Measurements from ENCODE around the gene MMUT. TPM values are rescaled to one million over a fixed set of nuclear protein-coding genes. Genes with fewer than 3 reads are reported as not detected.
"Not testable (repeated sequence)": the region's sequence is repeated elsewhere in the genome, so short reads cannot be mapped to it uniquely, and the experiment has no call there.

MMUT gene
- total and polyA plus RNA-seq, 4 donors: 42.3 to 54.2 (median 45.3) TPM

DNA sequence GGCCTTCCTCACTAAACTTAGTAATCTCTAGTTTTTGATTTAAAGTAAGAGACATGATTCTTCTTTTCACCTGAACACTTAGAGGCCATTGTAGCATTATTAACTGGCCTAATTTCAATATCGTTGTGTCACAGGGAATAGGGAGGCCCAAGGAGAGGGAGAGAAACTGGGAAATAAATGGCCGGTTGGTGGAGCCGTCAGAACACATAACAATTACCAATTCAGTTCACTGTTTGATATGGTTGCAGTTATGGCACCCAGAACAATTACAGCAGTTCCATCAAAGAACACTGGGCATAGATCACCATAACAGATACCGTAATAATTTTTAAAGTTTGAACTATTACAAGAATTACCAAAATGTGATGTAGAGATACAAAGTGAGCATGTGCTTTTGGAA, 27.6 kb upstream of the MMUT start:
- no peak overlapping the region for H3K9ac ChIP-seq (ENCODE audit: low read depth in 1 of 2, low read length in 2 of 2)
- peaks cover 0 to 7% (median 0%) of the 10 kb centered on the region in 4 donors for H3K36me3 ChIP-seq (ENCODE audit: control insufficient read depth in 4 of 4, insufficient read depth in 3 of 4, low read depth in 1 of 4, low read length in 3 of 4)
- no peak overlapping the region for H3K27ac ChIP-seq (ENCODE audit: low read depth in 1 of 2, low read length in 2 of 2)
- no peaks in the 10 kb centered on the region for H3K27me3 ChIP-seq (ENCODE audit: control insufficient read depth in 4 of 4, insufficient read depth in 4 of 4, low read length in 3 of 4)
- TF ChIP-seq RAD21 (IDR thresholded peaks at IDR 0.05): peak; percentile 18 to 26
- no peak for TF ChIP-seq YY1 (IDR thresholded peaks at IDR 0.05)
- no peak for DNase-seq (ENCODE audit: low spot score)
- no peak overlapping the region for H3K4me3 ChIP-seq (ENCODE audit: low read depth in 1 of 3, low read length in 3 of 3)
- WGBS: 94% methylated on average over 4 of the region's 4 CpGs
- no peaks in the 10 kb centered on the region for H3K4me1 ChIP-seq (ENCODE audit: control insufficient read depth in 4 of 4, insufficient read depth in 4 of 4, low read length in 3 of 4)
- H3K9me3 ChIP-seq (ENCODE audit: control insufficient read depth in 4 of 4, low read length in 3 of 4): no peaks in the 10 kb centered on the region

DNA sequence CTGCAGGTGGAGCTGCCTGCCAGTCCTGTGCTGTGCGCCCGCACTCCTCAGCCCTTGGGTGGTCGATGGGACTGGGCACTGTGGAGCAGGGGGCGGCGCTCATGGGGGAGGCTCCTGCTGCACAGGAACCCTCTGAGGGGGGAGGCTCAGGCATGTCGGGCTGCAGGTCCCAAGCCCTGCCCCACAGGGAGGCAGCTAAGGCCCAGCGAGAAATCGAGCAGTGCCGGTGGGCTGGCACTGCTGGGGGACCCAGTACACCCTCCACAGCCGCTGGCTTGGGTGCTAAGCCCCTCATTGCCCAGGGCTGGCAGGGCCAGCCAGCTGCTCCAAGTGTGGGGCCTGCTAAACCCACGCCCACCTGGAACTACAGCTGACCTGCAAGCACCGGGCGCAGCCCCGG, 20.3 kb upstream of the MMUT start:
- H3K27me3 ChIP-seq (ENCODE audit: control insufficient read depth in 4 of 4, insufficient read depth in 4 of 4, low read length in 3 of 4); H3K27ac ChIP-seq (ENCODE audit: low read depth in 1 of 2, low read length in 2 of 2); H3K9me3 ChIP-seq (ENCODE audit: control insufficient read depth in 4 of 4, low read length in 3 of 4); DNase-seq (ENCODE audit: low spot score); H3K9ac ChIP-seq (ENCODE audit: low read depth in 1 of 2, low read length in 2 of 2); H3K4me3 ChIP-seq (ENCODE audit: low read depth in 1 of 3, low read length in 3 of 3); H3K36me3 ChIP-seq (ENCODE audit: control insufficient read depth in 4 of 4, insufficient read depth in 3 of 4, low read depth in 1 of 4, low read length in 3 of 4); H3K4me1 ChIP-seq (ENCODE audit: control insufficient read depth in 4 of 4, insufficient read depth in 4 of 4, low read length in 3 of 4): not testable (repeated sequence)
- 98% methylated on average over 14 of the region's 14 CpGs for WGBS

- not testable (repeated sequence) for H3K4me3 ChIP-seq (ENCODE audit: low read depth in 1 of 3, low read length in 3 of 3); H3K27me3 ChIP-seq (ENCODE audit: control insufficient read depth in 4 of 4, insufficient read depth in 4 of 4, low read length in 3 of 4); H3K36me3 ChIP-seq (ENCODE audit: control insufficient read depth in 4 of 4, insufficient read depth in 3 of 4, low read depth in 1 of 4, low read length in 3 of 4); H3K4me1 ChIP-seq (ENCODE audit: control insufficient read depth in 4 of 4, insufficient read depth in 4 of 4, low read length in 3 of 4); H3K27ac ChIP-seq (ENCODE audit: low read depth in 1 of 2, low read length in 2 of 2); DNase-seq (ENCODE audit: low spot score); H3K9me3 ChIP-seq (ENCODE audit: control insufficient read depth in 4 of 4, low read length in 3 of 4); H3K9ac ChIP-seq (ENCODE audit: low read depth in 1 of 2, low read length in 2 of 2)
- WGBS: 99% methylated on average over 22 of the region's 22 CpGs
Measured at GRCh38 chr6:49481846-49482245, 18.8 kb upstream of the MMUT start.

GRCh38 chr6:49479308-49479970, 16.4 kb upstream of the MMUT start:
- no peak for DNase-seq (ENCODE audit: low spot score)
- Histone ChIP-seq H3K9ac (ENCODE audit: low read depth in 1 of 2, low read length in 2 of 2) (no peak overlapping the region), H3K4me1 (ENCODE audit: control insufficient read depth in 4 of 4, insufficient read depth in 4 of 4, low read length in 3 of 4) (no peaks in the 10 kb centered on the region), H3K9me3 (ENCODE audit: control insufficient read depth in 4 of 4, low read length in 3 of 4) (no peaks in the 10 kb centered on the region), H3K4me3 (ENCODE audit: low read depth in 1 of 3, low read length in 3 of 3) (no peak overlapping the region), H3K27me3 (ENCODE audit: control insufficient read depth in 4 of 4, insufficient read depth in 4 of 4, low read length in 3 of 4) (no peaks in the 10 kb centered on the region), H3K36me3 (ENCODE audit: control insufficient read depth in 4 of 4, insufficient read depth in 3 of 4, low read depth in 1 of 4, low read length in 3 of 4) (no peaks in the 10 kb centered on the region), H3K27ac (ENCODE audit: low read depth in 1 of 2, low read length in 2 of 2) (no peak overlapping the region)
- TF ChIP-seq RXRA (IDR thresholded peaks at IDR 0.05): no peak
- TF ChIP-seq RAD21 (IDR thresholded peaks at IDR 0.05): no peak
- TF ChIP-seq FOXA2 (IDR thresholded peaks at IDR 0.05): no peak
- TF ChIP-seq, protein P1, sequence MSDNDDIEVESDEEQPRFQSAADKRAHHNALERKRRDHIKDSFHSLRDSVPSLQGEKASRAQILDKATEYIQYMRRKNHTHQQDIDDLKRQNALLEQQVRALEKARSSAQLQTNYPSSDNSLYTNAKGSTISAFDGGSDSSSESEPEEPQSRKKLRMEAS (IDR thresholded peaks at IDR 0.05): no peak
- no peak for TF ChIP-seq SP1 (IDR thresholded peaks at IDR 0.05)
- no peak for TF ChIP-seq YY1 (IDR thresholded peaks at IDR 0.05)
- WGBS: 75% methylated on average over 3 of the region's 3 CpGs

DNA sequence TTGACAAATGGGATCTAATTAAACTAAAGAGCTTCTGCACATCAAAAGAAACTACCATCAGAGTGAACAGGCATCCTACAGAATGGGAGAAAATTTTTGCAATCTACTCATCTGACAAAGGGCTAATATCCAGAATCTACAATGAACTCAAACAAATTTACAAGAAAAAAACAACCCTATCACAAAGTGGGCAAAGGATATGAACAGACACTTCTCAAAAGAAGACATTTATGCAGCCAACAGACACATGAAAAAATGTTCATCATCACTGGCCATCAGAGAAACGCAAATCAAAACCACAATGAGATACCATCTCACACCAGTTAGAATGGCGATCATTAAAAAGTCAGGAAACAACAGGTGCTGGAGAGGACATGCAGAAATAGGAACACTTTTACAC, 13.5 kb upstream of the MMUT start:
- not testable (repeated sequence) for H3K27me3 ChIP-seq (ENCODE audit: control insufficient read depth in 4 of 4, insufficient read depth in 4 of 4, low read length in 3 of 4); H3K4me3 ChIP-seq (ENCODE audit: low read depth in 1 of 3, low read length in 3 of 3); H3K4me1 ChIP-seq (ENCODE audit: control insufficient read depth in 4 of 4, insufficient read depth in 4 of 4, low read length in 3 of 4); H3K36me3 ChIP-seq (ENCODE audit: control insufficient read depth in 4 of 4, insufficient read depth in 3 of 4, low read depth in 1 of 4, low read length in 3 of 4); H3K27ac ChIP-seq (ENCODE audit: low read depth in 1 of 2, low read length in 2 of 2); DNase-seq (ENCODE audit: low spot score); H3K9ac ChIP-seq (ENCODE audit: low read depth in 1 of 2, low read length in 2 of 2); H3K9me3 ChIP-seq (ENCODE audit: control insufficient read depth in 4 of 4, low read length in 3 of 4)
- 84% methylated on average over 2 of the region's 2 CpGs for WGBS

Data from liver (tissue), 9 donors.